K562 (cell line): ENCODE results near the gene P2RX2. TPM values are rescaled to one million over a fixed set of nuclear protein-coding genes. Genes with fewer than 3 reads are reported as not detected.

ENCODE experiments used
- ATAC-seq: fragments of 200-7000 bp; cut with Tn5 transposase; 3 replicates; pipeline ENCODE4 v1.9.1; 2020; ENCODE audit warnings: moderate library complexity
- BruUV-seq: library from RNA; stranded (reverse); fragments of 400-500 nt; replicated peaks from 2 replicates; lab custom pipeline; 2021; lab: Mats Ljungman, UMichigan
- CTCF ChIA-PET: fragments of 300-600 bp; formaldehyde crosslinking; extraction: SDS; loops from one replicate; lab custom pipeline; 2021; ENCODE audit warnings: low intra/inter-chr PET ratio; lab: Yijun Ruan, JAX
- POLR2A ChIA-PET: fragments of 300-600, 350-650 bp; sonication (Branson Sonifier 250); formaldehyde crosslinking; extraction: SDS; loops from one replicate; lab custom pipeline; 2021; ENCODE audit warnings: antibody characterized with exemption, inconsistent platforms; lab: Yijun Ruan, JAX
- DNase-seq, 4 experiments: peaks; one replicate each; pipeline versions ENCODE4 v3.0.0 to v3.0.0-alpha.2; 2011 to 2018; ENCODE audit warnings: low spot score in 3 of 4, mixed read lengths in 3 of 4; ENCODE audit errors: extremely low read depth in 1 of 4
- FAIRE-seq: peaks from 2 replicates; lab custom pipeline; 2011; peaks lifted over from hg19 to GRCh38; lab: Jason Lieb, UNC
- H2AFZ ChIP-seq: 2 replicates; pipeline ENCODE4 v1.6.0; 2011; ENCODE audit warnings: low read depth, low read length, control low read depth, inconsistent platforms
- H3K27ac ChIP-seq: fragments of 200-600 bp; 3 replicates; pipeline ENCODE4 v1.8.0; 2011; ENCODE audit warnings: low read depth, mild to moderate bottlenecking, control low read depth, inconsistent platforms, low read length, moderate library complexity, mixed read lengths; ENCODE audit errors: extremely low read depth
- H3K27me3 ChIP-seq, 2 experiments: fragments of 300-600 bp in 1 of 2; 2 replicates in 1 of 2; 3 replicates in 1 of 2; pipeline versions ENCODE4 v1.6.0 to v1.8.0; 2011; ENCODE audit warnings: inconsistent platforms in 2 of 2, low read length in 2 of 2, mild to moderate bottlenecking in 1 of 2, mixed read lengths in 1 of 2, moderate library complexity in 1 of 2; ENCODE audit not compliant: control insufficient read depth in 2 of 2, insufficient read depth in 2 of 2
- H3K36me3 ChIP-seq: fragments of 300-600 bp; 3 replicates; pipeline ENCODE4 v1.8.0; 2011; ENCODE audit warnings: mild to moderate bottlenecking, low read length, inconsistent platforms; ENCODE audit not compliant: control insufficient read depth, insufficient read depth
- H3K4me1 ChIP-seq, 2 experiments: fragments of 200-600 bp in 1 of 2; replicated peaks in 1 of 2; 2 replicates in 1 of 2; 3 replicates in 1 of 2; pipeline versions ENCODE4 v1.5.1 to v1.8.0; 2011; ENCODE audit warnings: inconsistent platforms in 2 of 2, low read length in 2 of 2, mild to moderate bottlenecking in 1 of 2, mixed read lengths in 1 of 2, moderate library complexity in 1 of 2; ENCODE audit not compliant: control insufficient read depth in 2 of 2, insufficient read depth in 2 of 2
- H3K4me2 ChIP-seq: 2 replicates; pipeline ENCODE4 v1.6.1; 2011; ENCODE audit warnings: low read length, control low read depth, inconsistent platforms, mixed read lengths; ENCODE audit not compliant: insufficient read depth
- H3K4me3 ChIP-seq: fragments of 200-600 bp; sonication (generic), shearing (Covaris generic); 2 replicates; pipeline ENCODE4 v1.5.1; 2016; ENCODE audit warnings: control low read depth, inconsistent platforms
- H3K79me2 ChIP-seq: fragments of 200-600 bp; 3 replicates; pipeline ENCODE4 v1.8.0; 2011; ENCODE audit warnings: low read length, inconsistent platforms; ENCODE audit not compliant: control insufficient read depth, insufficient read depth
- H3K9ac ChIP-seq, 2 experiments: 2 replicates each; pipeline versions ENCODE4 v1.6.0 to v1.6.1; 2011; ENCODE audit warnings: low read depth in 2 of 2, low read length in 2 of 2, control low read depth in 1 of 2, inconsistent platforms in 1 of 2, mild to moderate bottlenecking in 1 of 2, mixed read lengths in 1 of 2; ENCODE audit not compliant: insufficient read depth in 1 of 2
- H3K9me1 ChIP-seq: one replicate; pipeline ENCODE4 v1.6.0; 2011; ENCODE audit warnings: inconsistent platforms, mild to moderate bottlenecking, low read length, moderate library complexity; ENCODE audit not compliant: control insufficient read depth, insufficient read depth
- H3K9me3 ChIP-seq: replicated peaks from 2 replicates; pipeline ENCODE4 v1.5.1; 2011; ENCODE audit warnings: low read depth, low read length, inconsistent platforms; ENCODE audit not compliant: control insufficient read depth, insufficient read depth
- H4K20me1 ChIP-seq: replicated peaks from 2 replicates; pipeline ENCODE4 v1.6.1; 2011; ENCODE audit warnings: low read length, inconsistent platforms, mixed read lengths; ENCODE audit not compliant: control insufficient read depth, insufficient read depth
- AFF1 ChIP-seq, 2 experiments: fragments of 450-650 bp; IDR thresholded peaks; 2 replicates each; pipeline ENCODE4 v1.6.1; 2018; ENCODE audit warnings: mild to moderate bottlenecking in 2 of 2, low read depth in 1 of 2; ENCODE audit not compliant: partially characterized antibody in 2 of 2
- E2F8 ChIP-seq: fragments of 450-650 bp; IDR thresholded peaks from 2 replicates; pipeline ENCODE4 v1.7.1; 2018; ENCODE audit warnings: mild to moderate bottlenecking, low read depth; ENCODE audit not compliant: partially characterized antibody
- ELF1 ChIP-seq: fragments of 200-800 bp; sonication (Bioruptor generic); IDR thresholded peaks from 2 replicates; pipeline ENCODE4 v1.6.1; 2016; ENCODE audit warnings: missing genetic modification characterization, missing compliant biosample characterization
- KDM1A ChIP-seq, 2 experiments: fragments of 450-650 bp; IDR thresholded peaks; 2 replicates each; pipeline ENCODE4 v1.6.1; 2016; ENCODE audit warnings: mild to moderate bottlenecking in 2 of 2
- MYNN ChIP-seq, 2 experiments: sonication (generic); formaldehyde crosslinking in 1 of 2; IDR thresholded peaks; 2 replicates each; pipeline versions ENCODE4 v1.5.0 to v1.6.1; 2016 to 2020; ENCODE audit warnings: antibody characterized with exemption in 1 of 2, missing genetic modification reagents in 1 of 2
- NR2C2 ChIP-seq, 2 experiments: fragments of 200-800 bp in 1 of 2; sonication (Bioruptor generic) in 1 of 2; sonication (generic) in 1 of 2; formaldehyde crosslinking in 1 of 2; IDR thresholded peaks; 2 replicates each; pipeline versions ENCODE4 v1.6.1 to v1.8.0; 2016 to 2022; ENCODE audit warnings: mild to moderate bottlenecking in 1 of 2, missing compliant biosample characterization in 1 of 2, missing genetic modification characterization in 1 of 2, missing genetic modification reagents in 1 of 2
- PRDM10 ChIP-seq: fragments of 450-650 bp; IDR thresholded peaks from 2 replicates; pipeline ENCODE4 v1.6.1; 2018; ENCODE audit not compliant: partially characterized antibody
- ZNF232 ChIP-seq: sonication (generic); formaldehyde crosslinking; IDR thresholded peaks from 2 replicates; pipeline ENCODE4 v1.8.0; 2022; ENCODE audit warnings: mild to moderate bottlenecking, missing genetic modification reagents
- WGBS: fragments of 100-300 bp; shearing (Covaris generic); methylation state at CpG from one replicate; pipeline ENCODE4 v1.1.6; 2016; ENCODE audit warnings: low coverage, mixed read lengths; ENCODE audit not compliant: insufficient coverage; ENCODE audit errors: missing lambda C conversion rate; 5-methylcytosine and 5-hydroxymethylcytosine counted together
- in situ Hi-C: fragments of 300-500 bp; cut with MboI; formaldehyde crosslinking; loops from 4 replicates; pipeline ENCODE4 v1.15.0; 2018; ENCODE audit warnings: inconsistent platforms, mixed read lengths
- intact Hi-C: fragments of 100-400 bp; cut with micrococcal nuclease; formaldehyde crosslinking; loops from 2 replicates; pipeline ENCODE4 v1.14.2; 2022
- polyA plus RNA-seq, 8 experiments: library from polyadenylated mRNA; depleted of rRNA in 4 of 8; stranded (reverse) in 5 of 8; unstranded in 3 of 8; fragments of >200 nt; fragmentation: Nextera tagmentation in 2 of 8; fragmentation: Illumina TruSeq in 1 of 8; extraction: Ambion mirVana in 2 of 8; extraction: Trizol in 1 of 8; gene quantifications; 2 replicates each; pipeline versions ENCODE4 v1.2.1 to v1.2.3, GENCODE V29; 2011 to 2014; ENCODE audit warnings: inconsistent platforms in 1 of 8, missing spikeins in 1 of 8
- total RNA-seq, 7 experiments: library from RNA; depleted of rRNA in 6 of 7; stranded (reverse); fragments of >200 nt in 6 of 7; fragmentation: Illumina TruSeq in 2 of 7; extraction: Trizol in 2 of 7; gene quantifications; 2 replicates each; pipeline versions ENCODE4 v1.2.1 to v1.2.3, GENCODE V29; 2011 to 2021; ENCODE audit warnings: low replicate concordance in 1 of 7

P2RX2 gene
- total and polyA plus RNA-seq, 9 of the 15 experiments (the other 6 are each of a cell fraction or from before 2014, with no cell fraction given): not detected

GRCh38 chr12:132620899-132621656 is 2.5 kb downstream of the P2RX2 start:
- no peak for FAIRE-seq
- in situ Hi-C loops (no loop called here), intact Hi-C loops (no loop called here)
- Histone ChIP-seq H3K9ac (no peak overlapping the region; a peak in 1 of 4 replicates), H3K79me2 (no peaks in the 10 kb centered on the region), H3K27ac (no peak overlapping the region), H3K9me3 (peaks cover 7% of the 10 kb centered on the region), H3K4me2 (no peak overlapping the region), H3K4me1 (peaks cover 12 to 55% of the 10 kb centered on the region in 2 experiments; a peak in 4 of 5 replicates), H3K9me1 (no peaks in the 10 kb centered on the region), H3K27me3 (no peaks in the 10 kb centered on the region), H3K4me3 (no peak overlapping the region), H2AFZ (no peak overlapping the region), H4K20me1 (0 out of 2 replicates have a peak, but pooled peaks cover 3% of the 10 kb centered on the region), H3K36me3 (peaks cover 34% of the 10 kb centered on the region; the same call in 2 of the 3 replicates)
- no TSS peak for BruUV-seq
- ChIA-PET POLR2A (interaction anchor here (1.9 kb wide), 1 partner anchor 11 kb away, joined by 8 read pairs; the partner anchor contains the start of gene LRCOL1), CTCF (no interaction called here)
- no peak for DNase-seq
- ATAC-seq: no peak; the same call in 2 of the 3 replicates
- 70% methylated on average over 25 of the region's 28 CpGs for WGBS
- TF ChIP-seq AFF1 (IDR thresholded peaks at IDR 0.05; ENCODE audit: low read depth in 1 of 2, partially characterized antibody in 2 of 2) (no peak), ELF1 (tag) (no peak), NR2C2 (CRISPR knock-in tag; IDR thresholded peaks at IDR 0.05) (peak; percentile 74; the same call in 1 of the 2 replicates), NR2C2 (tag; IDR thresholded peaks at IDR 0.05) (peak; percentile 38; the same call in 1 of the 2 replicates), PRDM10 (no peak), MYNN (IDR thresholded peaks at IDR 0.05) (peak; percentile 15; the same call in 1 of the 2 replicates), MYNN (CRISPR knock-in tag; IDR thresholded peaks at IDR 0.05) (no peak), KDM1A (IDR thresholded peaks at IDR 0.05) (no peak), ZNF232 (CRISPR knock-in tag) (no peak), E2F8 (no peak)
